HEK293 (cell line): ENCODE results near the gene MGA.

Experiments
- CTCF ChIA-PET: fragments of 350-600 bp; formaldehyde crosslinking; extraction: SDS; loops from one replicate; lab custom pipeline; 2021; ENCODE audit warnings: antibody characterized with exemption; lab: Yijun Ruan, JAX
- POLR2A ChIA-PET: fragments of 300-600 bp; formaldehyde crosslinking; extraction: SDS; loops from one replicate; lab custom pipeline; 2020; ENCODE audit warnings: antibody characterized with exemption, inconsistent platforms; lab: Yijun Ruan, JAX
- H3K27ac ChIP-seq: fragments of 200-500 bp; sonication (Bioruptor generic); 2 replicates; pipeline ENCODE4 v1.5.1; 2014; ENCODE audit warnings: low read depth, low read length, control low read depth, inconsistent platforms; ENCODE audit errors: extremely low read depth
- H3K36me3 ChIP-seq, 2 experiments: fragments of 200-500 bp in 1 of 2; sonication (Bioruptor generic) in 1 of 2; 1 replicate in 1 of 2; 2 replicates in 1 of 2; pipeline ENCODE4 v1.5.1; 2014 to 2017; ENCODE audit warnings: inconsistent platforms in 2 of 2, low read length in 2 of 2; ENCODE audit not compliant: control insufficient read depth in 2 of 2, insufficient read depth in 1 of 2
- H3K4me1 ChIP-seq: fragments of 200-500 bp; sonication (Bioruptor generic); 2 replicates; pipeline ENCODE4 v1.5.1; 2014; ENCODE audit warnings: mild to moderate bottlenecking, low read length, inconsistent platforms; ENCODE audit not compliant: control insufficient read depth, insufficient read depth
- H3K4me3 ChIP-seq: 2 replicates; pipeline ENCODE4 v1.5.1; 2011; ENCODE audit warnings: low read depth, mild to moderate bottlenecking, control low read depth, low read length, moderate library complexity
- H3K9me3 ChIP-seq: fragments of 200-500 bp; sonication (Bioruptor generic); 2 replicates; pipeline ENCODE4 v1.5.1; 2014; ENCODE audit warnings: low read depth, low read length, inconsistent platforms; ENCODE audit not compliant: control insufficient read depth, insufficient read depth
- FEZF1 ChIP-seq: fragments of 450-650 bp; formaldehyde crosslinking; IDR thresholded peaks from 2 replicates; pipeline ENCODE4 v1.5.1; 2016; ENCODE audit warnings: missing biosample characterization, missing genetic modification characterization
- HOXC10 ChIP-seq: sonication (generic); formaldehyde crosslinking; IDR thresholded peaks from 2 replicates; pipeline ENCODE4 v1.8.1; 2023; ENCODE audit warnings: mild to moderate bottlenecking, missing genetic modification reagents
- REPIN1 ChIP-seq: fragments of 450-650 bp; formaldehyde crosslinking; IDR thresholded peaks from 2 replicates; pipeline ENCODE4 v1.5.1; 2017; ENCODE audit warnings: missing biosample characterization, missing genetic modification characterization, low read depth
- TCF7L2 ChIP-seq: IDR thresholded peaks from 2 replicates; pipeline ENCODE4 v1.6.1; 2011; ENCODE audit warnings: low read depth, mild to moderate bottlenecking, inconsistent platforms, low read length, moderate library complexity, borderline replicate concordance
- YY2 ChIP-seq: fragments of 450-650 bp; formaldehyde crosslinking; IDR thresholded peaks from 2 replicates; pipeline ENCODE4 v1.5.1; 2016; ENCODE audit warnings: missing biosample characterization, missing genetic modification characterization
- ZBTB17 ChIP-seq: fragments of 450-650 bp; formaldehyde crosslinking; IDR thresholded peaks from 2 replicates; pipeline ENCODE4 v1.5.1; 2016; ENCODE audit warnings: missing biosample characterization, missing genetic modification characterization
- ZNF112 ChIP-seq: fragments of 450-650 bp; formaldehyde crosslinking; IDR thresholded peaks from 2 replicates; pipeline ENCODE4 v1.5.0; 2017; ENCODE audit warnings: missing biosample characterization, missing genetic modification characterization
- ZNF114 ChIP-seq: fragments of 450-650 bp; formaldehyde crosslinking; IDR thresholded peaks from 2 replicates; pipeline ENCODE4 v1.5.0; 2017; ENCODE audit warnings: missing biosample characterization, missing genetic modification characterization
- ZNF16 ChIP-seq: fragments of 450-650 bp; formaldehyde crosslinking; IDR thresholded peaks from 2 replicates; pipeline ENCODE4 v1.5.1; 2016; ENCODE audit warnings: low read depth, missing biosample characterization, missing genetic modification characterization
- ZNF211 ChIP-seq: fragments of 450-650 bp; formaldehyde crosslinking; IDR thresholded peaks from 2 replicates; pipeline ENCODE4 v1.5.1; 2016; ENCODE audit warnings: low read depth, missing biosample characterization, missing genetic modification characterization
- ZNF324 ChIP-seq: fragments of 450-650 bp; formaldehyde crosslinking; IDR thresholded peaks from 2 replicates; pipeline ENCODE4 v1.5.1; 2016; ENCODE audit warnings: missing biosample characterization, missing genetic modification characterization
- ZNF335 ChIP-seq: fragments of 450-650 bp; formaldehyde crosslinking; conservative IDR thresholded peaks from 2 replicates; pipeline ENCODE4 v1.5.1; 2016; ENCODE audit warnings: missing biosample characterization, missing genetic modification characterization
- ZNF394 ChIP-seq: fragments of 450-650 bp; formaldehyde crosslinking; IDR thresholded peaks from 2 replicates; pipeline ENCODE4 v1.5.1; 2016; ENCODE audit warnings: missing biosample characterization, missing genetic modification characterization, mild to moderate bottlenecking, moderate library complexity, borderline replicate concordance
- ZNF48 ChIP-seq: fragments of 450-650 bp; formaldehyde crosslinking; IDR thresholded peaks from 2 replicates; pipeline ENCODE4 v1.5.1; 2016; ENCODE audit warnings: missing biosample characterization, missing genetic modification characterization
- ZNF510 ChIP-seq: fragments of 450-650 bp; formaldehyde crosslinking; IDR thresholded peaks from 2 replicates; pipeline ENCODE4 v1.5.1; 2018; ENCODE audit warnings: mild to moderate bottlenecking, missing genetic modification characterization, missing biosample characterization; ENCODE audit not compliant: insufficient replicate concordance
- ZNF571 ChIP-seq: fragments of 450-650 bp; formaldehyde crosslinking; IDR thresholded peaks from 2 replicates; pipeline ENCODE4 v1.5.0; 2017; ENCODE audit warnings: missing biosample characterization, missing genetic modification characterization
- ZNF670 ChIP-seq: fragments of 450-650 bp; formaldehyde crosslinking; IDR thresholded peaks from 2 replicates; pipeline ENCODE4 v1.5.1; 2016; ENCODE audit warnings: missing biosample characterization, missing genetic modification characterization, low read depth
- ZNF701 ChIP-seq: fragments of 450-650 bp; formaldehyde crosslinking; IDR thresholded peaks from 2 replicates; pipeline ENCODE4 v1.5.1; 2016; ENCODE audit warnings: missing biosample characterization, missing genetic modification characterization
- ZNF707 ChIP-seq: fragments of 450-650 bp; formaldehyde crosslinking; IDR thresholded peaks from 2 replicates; pipeline ENCODE4 v1.5.1; 2016; ENCODE audit warnings: missing biosample characterization, missing genetic modification characterization
- ZNF768 ChIP-seq: fragments of 450-650 bp; formaldehyde crosslinking; IDR thresholded peaks from 2 replicates; pipeline ENCODE4 v1.5.1; 2018; ENCODE audit warnings: missing biosample characterization, mild to moderate bottlenecking, missing genetic modification characterization
- ZNF791 ChIP-seq: fragments of 450-650 bp; formaldehyde crosslinking; IDR thresholded peaks from 2 replicates; pipeline ENCODE4 v1.5.1; 2016; ENCODE audit warnings: missing biosample characterization, missing genetic modification characterization
- ZXDB ChIP-seq: fragments of 450-650 bp; formaldehyde crosslinking; IDR thresholded peaks from 2 replicates; pipeline ENCODE4 v1.5.1; 2016; ENCODE audit warnings: missing biosample characterization, missing genetic modification characterization
- TF ChIP-seq, protein P1 (sequence below): IDR thresholded peaks from 2 replicates; pipeline ENCODE4 v1.6.1; 2011; ENCODE audit warnings: mild to moderate bottlenecking, low read depth, low read length, borderline replicate concordance
- TF ChIP-seq, protein P2 (sequence below): fragments of 450-650 bp; formaldehyde crosslinking; IDR thresholded peaks from 2 replicates; pipeline ENCODE4 v1.5.1; 2017; ENCODE audit warnings: missing biosample characterization, missing genetic modification characterization
- TF ChIP-seq, protein P3 (sequence below): fragments of 450-650 bp; formaldehyde crosslinking; IDR thresholded peaks from 2 replicates; pipeline ENCODE4 v1.5.1; 2016; ENCODE audit warnings: missing biosample characterization, missing genetic modification characterization, borderline replicate concordance
- TF ChIP-seq, protein P4 (sequence below): fragments of 450-650 bp; formaldehyde crosslinking; IDR thresholded peaks from 2 replicates; pipeline ENCODE4 v1.5.1; 2016; ENCODE audit warnings: missing biosample characterization, missing genetic modification characterization

The MGA gene

DNA sequence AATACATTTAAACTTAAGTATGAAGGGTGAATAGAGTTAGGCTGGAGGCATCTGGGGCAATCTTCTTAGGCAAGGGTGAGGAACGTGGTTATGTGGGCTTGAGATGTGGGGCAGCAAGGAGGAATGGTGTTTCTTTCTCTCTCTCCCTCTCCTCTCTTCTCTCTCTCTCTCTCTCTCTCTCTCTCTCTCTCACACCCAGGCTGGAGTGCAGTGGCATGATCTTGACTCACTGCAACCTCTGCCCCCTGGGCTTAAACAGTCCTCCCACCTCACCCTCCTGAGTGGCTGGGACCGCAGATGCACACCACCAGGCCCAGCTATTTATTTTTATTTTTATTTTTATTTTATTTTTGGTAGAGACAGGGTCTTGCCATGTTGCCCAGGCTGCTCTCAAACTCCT is 4.0 kb upstream of the MGA start:
- Histone ChIP-seq H3K9me3 (no peaks in the 10 kb centered on the region), H3K36me3 (no peaks in the 10 kb centered on the region), H3K4me3 (no peak overlapping the region), H3K27ac (no peak overlapping the region), H3K4me1 (no peaks in the 10 kb centered on the region)
- CTCF ChIA-PET: no interaction called here
- POLR2A ChIA-PET: no interaction called here
- no peak for TF ChIP-seq ZNF791 (tag by site-specific recombination)
- TF ChIP-seq ZNF112: no peak
- TF ChIP-seq ZNF48 (tag by site-specific recombination): no peak
- TF ChIP-seq, protein P1, sequence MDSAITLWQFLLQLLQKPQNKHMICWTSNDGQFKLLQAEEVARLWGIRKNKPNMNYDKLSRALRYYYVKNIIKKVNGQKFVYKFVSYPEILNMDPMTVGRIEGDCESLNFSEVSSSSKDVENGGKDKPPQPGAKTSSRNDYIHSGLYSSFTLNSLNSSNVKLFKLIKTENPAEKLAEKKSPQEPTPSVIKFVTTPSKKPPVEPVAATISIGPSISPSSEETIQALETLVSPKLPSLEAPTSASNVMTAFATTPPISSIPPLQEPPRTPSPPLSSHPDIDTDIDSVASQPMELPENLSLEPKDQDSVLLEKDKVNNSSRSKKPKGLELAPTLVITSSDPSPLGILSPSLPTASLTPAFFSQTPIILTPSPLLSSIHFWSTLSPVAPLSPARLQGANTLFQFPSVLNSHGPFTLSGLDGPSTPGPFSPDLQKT: no peak
- no peak for TF ChIP-seq FEZF1 (tag by site-specific recombination)
- TF ChIP-seq ZNF394 (tag by site-specific recombination): no peak
- TF ChIP-seq ZNF211 (tag by site-specific recombination): no peak
- no peak for TF ChIP-seq ZNF701
- no peak for TF ChIP-seq HOXC10
- no peak for TF ChIP-seq ZNF670
- no peak for TF ChIP-seq ZNF510 (tag by site-specific recombination)
- TF ChIP-seq, protein P2, sequence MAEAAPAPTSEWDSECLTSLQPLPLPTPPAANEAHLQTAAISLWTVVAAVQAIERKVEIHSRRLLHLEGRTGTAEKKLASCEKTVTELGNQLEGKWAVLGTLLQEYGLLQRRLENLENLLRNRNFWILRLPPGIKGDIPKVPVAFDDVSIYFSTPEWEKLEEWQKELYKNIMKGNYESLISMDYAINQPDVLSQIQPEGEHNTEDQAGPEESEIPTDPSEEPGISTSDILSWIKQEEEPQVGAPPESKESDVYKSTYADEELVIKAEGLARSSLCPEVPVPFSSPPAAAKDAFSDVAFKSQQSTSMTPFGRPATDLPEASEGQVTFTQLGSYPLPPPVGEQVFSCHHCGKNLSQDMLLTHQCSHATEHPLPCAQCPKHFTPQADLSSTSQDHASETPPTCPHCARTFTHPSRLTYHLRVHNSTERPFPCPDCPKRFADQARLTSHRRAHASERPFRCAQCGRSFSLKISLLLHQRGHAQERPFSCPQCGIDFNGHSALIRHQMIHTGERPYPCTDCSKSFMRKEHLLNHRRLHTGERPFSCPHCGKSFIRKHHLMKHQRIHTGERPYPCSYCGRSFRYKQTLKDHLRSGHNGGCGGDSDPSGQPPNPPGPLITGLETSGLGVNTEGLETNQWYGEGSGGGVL (tag by site-specific recombination): no peak

DNA sequence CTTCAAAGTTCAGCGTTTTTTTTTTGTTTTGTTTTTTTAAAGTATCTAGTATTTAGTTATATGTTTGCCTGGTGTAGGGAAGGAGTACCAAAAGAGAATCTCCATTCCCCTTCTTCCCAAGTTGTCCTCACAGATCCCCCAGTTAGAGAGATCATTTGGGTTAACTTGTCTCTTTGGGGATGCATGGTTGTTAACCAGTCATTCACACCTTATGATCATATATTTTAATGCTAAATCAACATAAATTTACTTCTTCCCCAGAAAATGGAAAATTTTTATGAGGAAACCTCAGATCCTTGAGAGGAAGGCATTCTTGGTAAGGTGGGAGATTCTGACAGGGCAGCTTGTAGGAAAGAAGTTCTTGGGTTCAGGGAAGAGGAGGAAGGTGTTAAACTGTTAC is 1.5 kb upstream of the MGA start:
- Histone ChIP-seq H3K27ac (no peak overlapping the region), H3K36me3 (no peaks in the 10 kb centered on the region), H3K4me3 (no peak overlapping the region), H3K4me1 (no peaks in the 10 kb centered on the region), H3K9me3 (no peaks in the 10 kb centered on the region)
- TF ChIP-seq ZNF571 (tag by site-specific recombination): no peak
- TF ChIP-seq ZNF707: no peak
- TF ChIP-seq YY2 (tag by site-specific recombination): no peak
- no peak for TF ChIP-seq ZXDB (tag by site-specific recombination)
- TF ChIP-seq, protein P3, sequence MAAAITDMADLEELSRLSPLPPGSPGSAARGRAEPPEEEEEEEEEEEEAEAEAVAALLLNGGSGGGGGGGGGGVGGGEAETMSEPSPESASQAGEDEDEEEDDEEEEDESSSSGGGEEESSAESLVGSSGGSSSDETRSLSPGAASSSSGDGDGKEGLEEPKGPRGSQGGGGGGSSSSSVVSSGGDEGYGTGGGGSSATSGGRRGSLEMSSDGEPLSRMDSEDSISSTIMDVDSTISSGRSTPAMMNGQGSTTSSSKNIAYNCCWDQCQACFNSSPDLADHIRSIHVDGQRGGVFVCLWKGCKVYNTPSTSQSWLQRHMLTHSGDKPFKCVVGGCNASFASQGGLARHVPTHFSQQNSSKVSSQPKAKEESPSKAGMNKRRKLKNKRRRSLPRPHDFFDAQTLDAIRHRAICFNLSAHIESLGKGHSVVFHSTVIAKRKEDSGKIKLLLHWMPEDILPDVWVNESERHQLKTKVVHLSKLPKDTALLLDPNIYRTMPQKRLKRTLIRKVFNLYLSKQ (tag by site-specific recombination): no peak
- no peak for TF ChIP-seq ZNF114
- no peak for TF ChIP-seq ZNF335 (tag by site-specific recombination)
- CTCF ChIA-PET: no interaction called here
- POLR2A ChIA-PET: no interaction called here

DNA sequence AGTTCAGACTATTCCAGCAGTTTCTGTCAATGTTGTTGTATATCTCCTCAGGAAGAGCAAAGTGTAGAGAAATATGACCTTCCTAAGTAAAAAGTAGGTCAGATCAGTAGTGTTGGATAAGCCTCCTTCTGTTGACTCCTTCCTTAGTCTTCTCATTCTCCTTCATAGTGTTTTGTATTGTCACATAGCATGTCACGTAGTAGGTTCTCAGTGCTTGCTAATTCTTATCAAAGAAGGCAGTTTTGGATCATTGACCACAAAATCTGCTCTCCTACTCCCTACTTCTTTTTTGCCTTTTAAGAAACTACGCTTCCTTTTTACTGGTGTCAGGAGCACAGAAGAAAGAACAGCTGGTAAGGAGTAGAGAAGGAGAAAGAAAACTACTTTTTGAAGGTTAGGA is 1.0 kb upstream of the MGA start:
- H3K4me3 ChIP-seq: no peak overlapping the region
- H3K4me1 ChIP-seq: no peaks in the 10 kb centered on the region
- CTCF ChIA-PET: no interaction called here
- POLR2A ChIA-PET: no interaction called here
- H3K27ac ChIP-seq: no peak overlapping the region
- H3K9me3 ChIP-seq: no peaks in the 10 kb centered on the region
- no peaks in the 10 kb centered on the region for H3K36me3 ChIP-seq
- TF ChIP-seq REPIN1: no peak
- no peak for TF ChIP-seq ZNF768 (tag by site-specific recombination)
- no peak for TF ChIP-seq ZBTB17 (tag by site-specific recombination)
- TF ChIP-seq ZNF16 (tag by site-specific recombination): no peak
- no peak for TF ChIP-seq ZNF324
- TF ChIP-seq, protein P4, sequence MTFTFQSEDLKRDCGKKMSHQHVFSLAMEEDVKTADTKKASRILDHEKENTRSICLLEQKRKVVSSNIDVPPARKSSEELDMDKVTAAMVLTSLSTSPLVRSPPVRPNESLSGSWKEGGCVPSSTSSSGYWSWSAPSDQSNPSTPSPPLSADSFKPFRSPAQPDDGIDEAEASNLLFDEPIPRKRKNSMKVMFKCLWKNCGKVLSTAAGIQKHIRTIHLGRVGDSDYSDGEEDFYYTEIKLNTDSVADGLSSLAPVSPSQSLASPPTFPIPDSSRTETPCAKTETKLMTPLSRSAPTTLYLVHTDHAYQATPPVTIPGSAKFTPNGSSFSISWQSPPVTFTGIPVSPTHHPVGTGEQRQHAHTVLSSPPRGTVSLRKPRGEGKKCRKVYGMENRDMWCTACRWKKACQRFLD (tag by site-specific recombination): no peak
- TF ChIP-seq TCF7L2: no peak
- no peak for TF ChIP-seq ZNF211 (tag by site-specific recombination)
